Fibroblast of mammary gland (primary cell): Measurements from ENCODE around the gene CYTIP.

ENCODE experiments used
- DNase-seq: peaks from one replicate; pipeline ENCODE4 v3.0.0-alpha.2; 2010; ENCODE audit warnings: low read depth
- H3K4me3 ChIP-seq: 2 replicates; pipeline ENCODE4 v1.5.1; 2011; ENCODE audit warnings: low read depth, mild to moderate bottlenecking, low read length, moderate library complexity; ENCODE audit not compliant: control insufficient read depth
- CTCF ChIP-seq: conservative IDR thresholded peaks from 2 replicates; pipeline ENCODE4 v1.5.1; 2011; ENCODE audit warnings: low read depth, low read length, inconsistent platforms; ENCODE audit not compliant: control insufficient read depth, insufficient read depth

Gene CYTIP

GRCh38 chr2:157420771-157421323 lies 23.0 kb downstream of the CYTIP start:
- no peak for TF ChIP-seq CTCF
- DNase-seq, result peak; percentile 55
- H3K4me3 ChIP-seq, result no peak overlapping the region

DNA sequence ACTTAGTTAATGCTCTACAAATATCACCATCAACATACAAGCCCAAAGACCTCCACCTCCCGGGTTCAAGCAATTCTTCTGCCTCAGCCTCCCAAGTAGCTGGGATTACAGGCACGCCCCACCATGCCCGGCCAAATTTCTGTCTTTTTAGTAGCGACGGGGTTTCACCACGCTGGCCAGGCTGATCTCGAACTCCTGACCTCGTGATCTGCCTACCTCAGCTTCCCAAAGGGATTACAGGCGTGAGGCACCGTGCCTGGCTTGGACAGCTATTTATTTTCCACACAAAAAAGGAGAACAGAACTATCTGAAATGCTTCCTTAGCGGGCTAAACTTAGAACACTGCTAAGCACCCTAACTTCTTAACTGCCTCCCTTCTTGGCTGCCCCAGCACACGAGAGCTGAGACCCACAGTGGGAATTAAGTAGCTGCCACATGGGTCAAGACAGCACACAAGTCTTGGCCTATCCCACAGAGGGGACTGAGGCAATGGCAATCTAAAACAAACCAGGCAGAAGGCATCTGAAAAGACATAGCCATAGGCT lies 24.8 kb downstream of the CYTIP start:
- no peak overlapping the region for H3K4me3 ChIP-seq
- TF ChIP-seq CTCF, result no peak
- DNase-seq, result no peak

DNA sequence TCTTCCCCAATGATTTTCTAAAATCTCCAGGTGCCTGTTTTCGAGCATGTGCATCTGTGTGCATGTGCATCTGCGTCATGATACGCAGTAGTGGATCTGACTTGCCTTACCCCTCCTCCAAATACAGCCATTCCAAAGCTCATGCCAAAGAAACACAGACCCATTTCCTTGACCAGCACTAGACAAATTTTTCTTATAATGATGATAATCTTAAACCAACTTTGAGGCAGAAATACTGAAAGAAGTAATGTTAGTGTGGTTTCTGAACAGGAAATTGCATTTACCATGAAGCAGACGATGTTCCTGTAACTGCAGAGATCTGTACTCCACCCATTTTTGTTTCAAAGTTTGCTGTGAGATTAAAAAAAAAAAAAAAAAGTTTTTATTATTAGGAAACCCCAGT lies 25.6 kb downstream of the CYTIP start:
- DNase-seq, result no peak
- no peak overlapping the region for H3K4me3 ChIP-seq
- TF ChIP-seq CTCF, result no peak

DNA sequence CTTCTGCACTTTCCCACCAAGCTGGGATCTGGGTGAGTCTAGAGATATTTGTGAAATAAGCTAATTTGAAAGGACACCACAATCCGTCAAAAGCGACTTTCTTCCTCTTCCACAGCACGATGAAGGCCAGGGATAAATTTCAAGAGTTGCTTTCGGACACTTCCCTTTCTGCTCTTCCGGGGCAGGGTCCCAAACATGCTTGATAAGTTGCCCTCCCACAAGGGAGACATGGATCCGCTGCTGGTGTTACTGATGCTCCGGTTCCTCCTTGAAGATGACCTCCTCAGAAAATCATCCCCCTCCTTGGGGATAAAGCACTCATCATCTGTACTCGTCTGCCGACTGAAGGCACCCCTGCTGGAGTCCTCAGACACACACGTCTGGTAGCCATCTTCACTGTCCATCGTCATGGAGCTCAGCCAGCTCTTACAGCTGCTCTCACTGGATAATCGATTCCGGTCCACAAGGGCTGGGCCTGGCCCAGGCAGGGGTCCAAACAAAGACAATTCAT lies 28.2 kb downstream of the CYTIP start:
- no peak for TF ChIP-seq CTCF

DNA sequence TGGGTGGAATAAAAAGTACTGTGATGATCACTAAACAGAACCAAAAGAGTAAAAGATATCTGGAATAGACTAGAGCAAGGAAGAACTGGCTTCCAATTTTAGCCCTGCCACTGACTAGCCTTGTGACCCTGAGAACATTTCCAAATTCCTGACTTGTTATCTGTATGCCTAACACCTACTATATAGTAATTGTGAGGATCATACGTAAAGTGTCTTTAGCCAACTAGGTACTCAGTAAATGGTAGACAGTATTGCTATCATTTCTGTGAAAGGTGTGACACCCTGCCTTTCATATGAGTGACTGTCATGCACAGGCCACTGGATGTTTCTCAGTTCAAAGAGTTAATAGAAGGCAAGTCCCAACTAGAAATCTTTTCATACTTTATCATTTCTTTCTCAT lies 29.8 kb downstream of the CYTIP start:
- H3K4me3 ChIP-seq, result no peak overlapping the region
- no peak for TF ChIP-seq CTCF
- no peak for DNase-seq

More for the DNA sequence above, 28.2 kb downstream of the CYTIP start:
- H3K4me3 ChIP-seq, result no peak overlapping the region
- no peak for DNase-seq

- no peak overlapping the region for H3K4me3 ChIP-seq
- DNase-seq, result no peak
- no peak for TF ChIP-seq CTCF
These were observed 30.4 kb downstream of the CYTIP start for GRCh38 chr2:157413326-157414035.
